ENCODE data around the gene CIPC. TPM values are rescaled to one million over a fixed set of nuclear protein-coding genes. Genes with fewer than 3 reads are reported as not detected.

CIPC gene
- total RNA-seq, result 9.3 and 13.6 TPM in 2 replicates

DNA sequence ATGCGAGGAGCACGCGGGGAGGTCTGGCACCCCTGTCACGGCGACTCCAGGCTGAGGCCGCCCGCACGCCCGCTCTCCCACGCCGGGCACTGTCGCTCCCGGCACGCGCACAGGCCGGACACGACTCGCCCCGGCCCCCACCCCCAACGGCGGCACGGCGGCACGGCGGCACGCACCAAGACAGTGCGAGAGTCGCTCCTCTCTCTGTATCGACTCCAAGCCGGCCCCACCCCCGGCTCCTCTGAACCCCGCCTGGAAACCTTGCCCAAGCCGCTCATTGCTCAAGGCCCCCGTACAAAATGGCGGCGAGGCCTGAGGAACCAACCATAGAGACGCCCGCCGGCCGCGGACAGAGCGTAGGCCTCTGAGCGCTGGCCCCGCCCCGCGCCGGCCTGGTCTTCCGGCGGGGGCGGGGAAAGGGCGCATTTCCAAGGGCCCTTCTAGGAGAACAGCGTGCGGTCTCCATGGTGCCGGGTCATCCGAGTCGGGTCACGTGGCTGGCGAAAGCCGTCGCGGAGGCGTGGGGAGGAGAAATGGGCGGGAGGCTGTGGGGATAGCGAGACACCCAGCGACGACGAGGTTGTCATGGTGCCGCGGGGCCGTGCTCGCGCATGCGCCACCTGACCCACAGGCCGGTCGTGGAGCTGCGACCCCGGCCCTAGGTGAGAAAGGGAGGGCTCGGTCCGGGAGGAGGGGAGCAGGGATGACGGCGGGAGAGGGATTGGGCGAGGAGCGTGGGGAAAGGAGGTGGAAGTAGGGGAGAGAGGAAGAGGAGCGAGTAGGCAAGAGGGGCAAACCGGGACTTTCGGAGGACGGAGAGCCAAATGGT, at the start of gene CIPC:
Gene CIPC, plus strand, starts transcription at position 559 of the 829 bp plus-strand sequence. CDS start 7,451 bp downstream, outside the sequence.

DNA sequence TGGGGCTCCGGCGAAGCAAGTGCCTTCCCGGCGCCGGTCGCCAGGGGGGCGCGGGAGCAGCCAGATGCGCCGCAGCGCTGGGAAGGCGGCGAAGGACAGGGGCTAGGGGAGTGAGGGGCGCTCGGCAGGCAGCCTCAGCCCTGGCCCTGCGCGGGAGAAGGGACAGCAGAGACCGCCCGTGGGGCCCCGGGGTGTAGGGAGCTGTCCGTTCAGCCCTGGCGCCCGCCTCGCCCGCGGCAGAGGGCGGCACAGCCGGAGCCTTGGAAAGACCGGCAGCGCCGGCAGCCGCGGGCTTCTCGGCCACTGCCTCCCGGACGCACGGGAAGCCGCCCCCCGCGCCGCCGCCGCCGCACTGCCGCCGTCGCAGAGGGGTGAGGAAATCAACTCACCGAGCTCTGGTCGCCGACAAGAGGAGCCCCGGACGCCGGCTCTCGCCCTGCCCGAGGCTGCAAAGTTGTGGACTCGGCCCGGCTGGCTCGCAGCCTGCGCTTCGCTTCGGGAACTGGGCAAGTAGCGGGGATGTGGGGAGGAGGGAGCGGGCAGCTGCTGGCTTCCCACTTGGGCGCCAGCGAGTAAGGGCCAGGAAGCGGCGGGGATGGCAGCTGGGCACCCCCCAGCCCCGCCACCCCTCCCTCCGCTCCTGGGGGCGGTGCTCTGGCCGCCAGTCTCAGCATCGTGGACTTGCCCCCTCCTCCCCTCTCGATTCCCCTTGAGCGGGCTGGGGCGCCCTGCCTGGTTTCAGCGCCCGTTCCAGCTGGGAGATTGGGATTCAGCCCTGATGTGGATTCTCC, 43.4 kb downstream of the CIPC start, which contains the start of gene ZDHHC22:
Gene ZDHHC22, minus strand, starts transcription at position 578 of the 791 bp plus-strand sequence. CDS start 2,053 bp downstream, outside the sequence.

Other genes with a start within 250 kb of the CIPC start
- 32.3 and 74.8 TPM in 2 replicates for gene IRF2BPL, start 69.5 kb upstream of the CIPC start, total RNA-seq
- gene ZDHHC22, start 43.5 kb downstream of the CIPC start, total RNA-seq, result not detected in 2 replicates
- not detected in 2 replicates for gene TMEM63C, start 83.5 kb downstream of the CIPC start, total RNA-seq
- gene NGB, start 172.9 kb downstream of the CIPC start, total RNA-seq, result not detected in 2 replicates
- 12.7 and 14.1 TPM in 2 replicates for gene POMT2, start 222.6 kb downstream of the CIPC start, total RNA-seq
- 31.6 and 35.8 TPM in 2 replicates for gene GSTZ1, start 222.8 kb downstream of the CIPC start, total RNA-seq